Measurements from ENCODE around the gene MEGF9.

MEGF9 gene

GRCh38 chr9:120701248-120701647 is 13.0 kb downstream of the MEGF9 start:
- no peak for DNase-seq

GRCh38 chr9:120698766-120699165 is 15.5 kb downstream of the MEGF9 start:
- no peak for DNase-seq

GRCh38 chr9:120697448-120697847 is 16.8 kb downstream of the MEGF9 start:
- DNase-seq: no peak

GRCh38 chr9:120696551-120697230 is 17.6 kb downstream of the MEGF9 start:
- no peak for DNase-seq

GRCh38 chr9:120694559-120694958 is 19.7 kb downstream of the MEGF9 start:
- no peak for DNase-seq

DNA sequence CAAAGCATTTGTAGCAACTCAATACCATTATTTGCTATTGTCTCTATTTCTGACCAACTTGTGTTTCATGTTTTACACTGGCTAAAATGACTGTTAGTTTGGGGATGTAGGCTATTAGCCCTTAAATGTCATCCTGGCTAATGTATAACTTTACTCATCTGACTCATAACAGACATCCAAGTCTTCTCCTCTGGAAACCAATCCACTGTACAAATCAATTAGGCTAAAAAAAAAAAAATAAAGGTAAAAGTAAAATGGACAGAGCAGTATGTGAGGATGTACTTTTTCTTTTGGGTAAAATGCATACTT is 20.6 kb downstream of the MEGF9 start:
- DNase-seq: no peak

DNA sequence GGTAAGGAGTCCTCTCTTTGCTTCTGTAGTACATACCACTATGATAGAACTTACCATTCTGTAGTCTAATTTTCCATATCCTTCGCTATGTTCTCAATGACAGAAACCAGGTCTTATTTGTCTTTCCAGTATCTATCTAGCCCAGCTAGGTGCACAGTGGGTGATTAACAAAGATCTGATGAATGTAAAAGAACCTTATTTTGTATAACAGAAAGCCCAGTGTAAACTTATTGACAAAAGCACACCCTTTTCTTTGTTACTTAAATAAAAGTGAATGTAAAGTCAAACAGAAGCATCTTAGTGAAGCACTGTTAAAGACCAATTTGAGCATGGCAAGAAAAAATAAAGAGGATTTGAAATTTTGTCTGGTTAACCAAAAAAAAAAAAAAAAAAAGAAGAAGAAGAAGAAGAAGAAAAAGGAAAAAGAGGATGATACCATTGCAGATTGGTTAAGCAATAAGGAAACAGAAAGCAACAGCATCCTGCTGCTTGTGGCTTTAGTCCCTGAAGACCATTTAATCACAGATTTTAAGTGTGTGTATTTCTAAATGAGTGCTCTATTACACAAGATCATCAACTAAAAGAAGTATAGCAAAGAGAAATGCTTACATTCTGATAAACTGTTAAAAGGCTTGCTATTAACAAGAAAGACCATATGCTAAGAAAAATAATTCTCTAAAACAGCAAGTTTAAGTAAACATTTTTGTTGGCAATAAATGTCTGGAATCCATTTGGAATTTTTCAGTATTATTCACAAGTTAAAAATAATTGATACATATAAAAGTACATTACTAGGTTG is 21.2 kb downstream of the MEGF9 start:
- DNase-seq: no peak

- no peak for DNase-seq
Measured at GRCh38 chr9:120690372-120690771, 23.9 kb downstream of the MEGF9 start.

DNA sequence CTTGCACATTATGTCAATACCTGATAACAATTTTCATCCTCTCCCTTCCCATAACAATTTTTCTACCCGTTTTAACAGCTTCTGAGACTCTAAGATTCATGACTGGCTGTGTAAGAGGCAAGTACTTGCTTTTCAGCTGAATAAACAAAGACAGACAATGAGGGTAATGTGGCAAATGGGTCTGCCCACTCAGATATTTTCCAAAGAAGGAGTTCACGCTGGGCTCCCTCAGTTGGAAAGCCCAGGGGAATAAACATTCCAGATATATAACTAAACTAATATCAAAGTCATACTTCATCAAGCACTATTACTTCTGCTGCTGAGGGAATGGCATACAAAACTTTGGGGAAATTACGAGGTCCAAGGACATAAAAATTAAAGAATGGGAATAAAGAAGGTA is 24.4 kb downstream of the MEGF9 start:
- DNase-seq: no peak

GRCh38 chr9:120688758-120689157 is 25.5 kb downstream of the MEGF9 start:
- no peak for DNase-seq

DNA sequence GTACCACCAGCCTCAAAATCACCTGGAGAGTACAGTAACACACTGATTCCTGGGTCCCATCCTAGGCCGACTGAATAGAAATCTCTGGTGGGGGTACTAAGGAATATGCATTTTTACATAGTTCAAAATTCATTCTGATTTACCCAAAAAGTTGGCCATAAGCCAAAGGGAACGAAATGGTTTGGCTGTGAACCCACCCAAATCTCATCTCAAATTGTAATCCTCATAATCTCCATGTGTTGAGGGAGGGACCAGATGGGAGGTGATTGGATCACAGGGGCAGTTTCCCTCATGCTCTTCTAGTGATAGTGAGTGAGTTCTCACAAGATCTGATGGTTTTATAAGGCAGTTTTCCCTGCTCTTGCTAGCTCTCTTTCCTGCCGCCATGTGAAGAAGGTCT is 31.1 kb downstream of the MEGF9 start:
- DNase-seq: no peak

GRCh38 chr9:120681121-120681520 is 33.1 kb downstream of the MEGF9 start:
- DNase-seq: no peak

- DNase-seq: no peak
Measured at GRCh38 chr9:120680579-120680978, 33.7 kb downstream of the MEGF9 start.

- DNase-seq: no peak
Measured at GRCh38 chr9:120680161-120680560, 34.1 kb downstream of the MEGF9 start.

GRCh38 chr9:120677965-120678364 is 36.3 kb downstream of the MEGF9 start:
- no peak for DNase-seq

DNA sequence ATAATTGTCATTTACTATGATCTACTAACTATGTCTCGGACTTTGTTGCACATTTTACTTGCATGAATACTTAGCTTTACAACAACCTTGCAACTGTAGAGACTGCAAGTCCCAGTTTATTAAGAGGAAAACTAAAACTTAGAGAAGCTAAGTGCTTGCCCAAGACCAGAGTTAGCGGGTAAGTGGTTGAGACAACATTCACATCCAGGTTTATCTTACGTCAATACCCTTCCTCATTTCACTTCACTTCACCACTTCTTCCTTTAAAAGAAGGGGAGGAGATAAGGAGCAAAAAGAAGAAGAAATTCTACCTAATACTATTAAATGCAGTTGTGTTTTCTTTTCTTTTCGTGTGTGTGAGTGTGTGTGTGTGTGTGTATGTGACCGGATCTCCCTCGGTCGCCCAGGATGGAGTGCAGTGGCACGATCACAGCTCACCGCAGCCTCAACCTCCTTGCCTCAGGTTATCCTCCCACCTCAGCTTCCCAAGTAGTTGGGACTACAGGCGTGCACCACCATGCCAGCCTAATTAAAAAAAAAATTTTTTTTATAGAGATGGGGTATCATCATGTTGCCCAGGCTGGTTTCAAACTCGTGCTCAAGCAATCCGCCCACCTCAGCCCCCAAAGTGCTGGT is 37.4 kb downstream of the MEGF9 start:
- no peak for DNase-seq

DNA sequence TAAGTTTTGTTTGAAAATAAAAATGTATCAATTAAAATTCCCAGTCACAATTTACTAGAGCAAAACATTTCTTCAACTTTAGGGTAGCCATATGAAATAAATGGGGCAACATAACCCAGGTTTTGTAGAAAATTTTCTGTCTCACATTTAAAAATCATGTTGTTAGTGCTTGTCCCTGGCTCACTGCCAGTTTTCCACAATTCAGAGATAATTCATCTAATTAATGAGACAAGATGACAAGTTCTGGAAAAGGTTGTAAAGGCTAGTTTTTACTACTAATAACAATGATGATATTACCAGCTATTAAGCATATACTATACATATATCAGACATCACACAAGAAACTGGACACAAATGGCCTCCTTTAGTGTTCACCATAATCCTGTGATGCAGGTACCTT is 45.9 kb downstream of the MEGF9 start:
- no peak for DNase-seq

- DNase-seq: no peak
Measured at GRCh38 chr9:120663950-120664349, 50.3 kb downstream of the MEGF9 start.

- DNase-seq: no peak
Measured at GRCh38 chr9:120663380-120663779, 50.9 kb downstream of the MEGF9 start.

GRCh38 chr9:120662513-120662912 is 51.8 kb downstream of the MEGF9 start:
- no peak for DNase-seq

DNA sequence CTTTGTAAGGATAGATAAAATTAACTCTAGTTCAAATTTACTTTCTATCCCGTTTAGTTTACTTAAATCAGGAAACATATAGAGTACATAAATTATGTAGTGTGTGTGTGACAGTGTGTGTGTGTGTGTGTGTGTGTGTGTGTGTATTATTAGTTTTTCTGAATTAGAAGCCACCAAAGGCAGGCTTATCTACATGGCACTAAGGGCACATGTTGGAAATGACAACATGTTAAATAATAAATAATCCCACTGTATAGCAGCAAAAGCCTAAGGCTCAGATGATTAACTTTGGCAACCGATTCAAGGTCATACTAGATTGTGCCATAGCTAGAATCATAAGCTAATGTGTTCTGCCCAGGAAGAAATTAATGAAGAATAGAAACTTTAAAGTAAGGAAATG is 54.6 kb downstream of the MEGF9 start:
- no peak for DNase-seq

- DNase-seq: no peak
Measured at GRCh38 chr9:120659209-120659608, 55.1 kb downstream of the MEGF9 start.

GRCh38 chr9:120655005-120655622 is 59.2 kb downstream of the MEGF9 start:
- no peak for DNase-seq

GRCh38 chr9:120654272-120654671 is 60.0 kb downstream of the MEGF9 start:
- no peak for DNase-seq
